HG02588 (cell line): ENCODE measurements around the gene CAPZA1.
"Not testable (repeated sequence)": the region's sequence is repeated elsewhere in the genome, so short reads cannot be mapped to it uniquely, and the experiment has no call there.

Experiments used
- ATAC-seq: cut with Tn5 transposase; IDR thresholded peaks from one replicate; pipeline ENCODE4 v1.9.1; 2021; ENCODE audit warnings: mild to moderate bottlenecking, moderate library complexity; ENCODE audit not compliant: unreplicated experiment

CAPZA1 gene

DNA sequence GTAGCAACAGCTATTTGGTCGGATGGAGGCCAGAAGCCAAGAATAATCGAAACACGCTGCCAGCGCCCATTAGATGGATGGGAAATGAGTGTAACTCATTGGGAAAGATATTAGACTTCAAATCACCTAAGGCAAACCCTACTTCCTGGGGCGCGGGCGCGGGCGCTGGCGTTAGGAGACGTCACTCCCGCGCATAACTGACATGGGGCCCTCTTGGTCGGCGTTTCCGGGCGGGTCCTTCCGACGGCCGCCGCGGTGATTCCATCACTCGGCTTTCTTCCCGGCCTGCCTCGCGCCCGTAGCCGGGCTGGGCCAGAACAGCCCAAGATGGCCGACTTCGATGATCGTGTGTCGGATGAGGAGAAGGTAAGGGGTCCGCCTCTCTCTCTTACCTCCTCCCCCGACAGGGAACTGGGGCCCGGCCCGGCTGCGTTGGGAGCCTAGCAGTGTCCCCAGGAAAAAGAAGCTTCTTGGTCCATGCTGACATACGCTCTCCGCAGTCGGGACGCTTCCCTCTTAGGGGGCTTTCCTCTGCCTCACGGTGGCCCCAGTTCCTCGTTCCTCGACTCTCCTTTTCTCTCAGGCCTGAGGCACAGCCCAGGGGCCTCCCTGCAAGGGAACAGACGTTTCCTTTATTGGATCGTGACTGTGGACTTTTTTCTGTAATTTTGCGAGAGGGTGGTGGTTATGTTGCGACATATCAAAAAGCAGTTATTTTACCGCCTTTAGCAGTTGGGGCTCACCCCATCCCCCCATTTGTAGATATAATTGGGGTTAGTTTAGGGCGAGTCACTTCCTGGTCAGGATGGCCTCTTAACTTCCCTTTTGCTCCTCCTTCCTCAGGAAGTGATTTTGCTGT lies at the start of gene CAPZA1:
Gene CAPZA1 (plus strand): TSS at position 315 of the 859 bp plus-strand sequence. CDS start 13 bp downstream, at position 328.
- ATAC-seq = peak; percentile 84

GRCh38 chr1:112575154-112575804 lies 44.4 kb upstream of the CAPZA1 start:
- ATAC-seq = no peak

DNA sequence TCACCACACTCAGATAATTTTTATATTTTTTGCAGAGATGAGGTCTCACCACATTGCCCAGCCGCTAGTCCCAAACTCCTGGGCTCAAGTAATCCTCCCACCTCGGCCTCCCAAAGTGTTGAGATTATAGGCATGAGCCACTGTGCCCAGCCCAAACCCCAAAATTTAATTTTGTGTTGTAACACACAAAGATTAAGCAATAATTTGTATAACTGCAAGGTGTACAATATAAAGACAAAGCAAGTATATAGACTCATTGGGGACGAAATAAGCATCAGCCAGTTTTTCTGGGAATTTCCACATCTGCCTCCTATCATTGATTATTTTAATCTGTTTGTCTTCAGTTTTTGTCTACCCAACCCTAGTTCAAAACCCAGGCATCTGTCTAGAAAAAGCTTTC lies 43.4 kb upstream of the CAPZA1 start:
- ATAC-seq = no peak

- ATAC-seq = no peak
Measured at GRCh38 chr1:112579801-112580510, 39.7 kb upstream of the CAPZA1 start.

GRCh38 chr1:112581586-112582192 lies 37.9 kb upstream of the CAPZA1 start:
- no peak for ATAC-seq

DNA sequence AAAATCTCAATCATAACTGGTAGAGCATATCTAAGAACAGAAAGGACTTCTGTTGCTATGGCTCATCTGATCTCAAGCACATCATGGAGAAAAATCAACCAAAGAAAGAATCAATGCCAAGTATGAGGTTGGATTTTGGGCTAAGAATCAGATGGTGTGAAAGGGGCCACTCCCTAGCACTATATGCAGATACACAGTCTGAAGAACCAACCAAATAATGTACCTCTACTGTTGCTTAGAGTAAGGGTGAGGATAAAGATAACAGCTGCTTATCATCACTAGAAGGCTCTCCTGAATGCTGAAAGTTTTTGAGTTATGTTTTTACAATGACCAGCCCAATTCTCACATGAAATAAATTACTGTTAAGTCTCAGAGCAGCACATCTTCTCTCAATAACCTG lies 36.3 kb upstream of the CAPZA1 start:
- no peak for ATAC-seq

- ATAC-seq = no peak
Measured at GRCh38 chr1:112589766-112590165, 29.9 kb upstream of the CAPZA1 start.

DNA sequence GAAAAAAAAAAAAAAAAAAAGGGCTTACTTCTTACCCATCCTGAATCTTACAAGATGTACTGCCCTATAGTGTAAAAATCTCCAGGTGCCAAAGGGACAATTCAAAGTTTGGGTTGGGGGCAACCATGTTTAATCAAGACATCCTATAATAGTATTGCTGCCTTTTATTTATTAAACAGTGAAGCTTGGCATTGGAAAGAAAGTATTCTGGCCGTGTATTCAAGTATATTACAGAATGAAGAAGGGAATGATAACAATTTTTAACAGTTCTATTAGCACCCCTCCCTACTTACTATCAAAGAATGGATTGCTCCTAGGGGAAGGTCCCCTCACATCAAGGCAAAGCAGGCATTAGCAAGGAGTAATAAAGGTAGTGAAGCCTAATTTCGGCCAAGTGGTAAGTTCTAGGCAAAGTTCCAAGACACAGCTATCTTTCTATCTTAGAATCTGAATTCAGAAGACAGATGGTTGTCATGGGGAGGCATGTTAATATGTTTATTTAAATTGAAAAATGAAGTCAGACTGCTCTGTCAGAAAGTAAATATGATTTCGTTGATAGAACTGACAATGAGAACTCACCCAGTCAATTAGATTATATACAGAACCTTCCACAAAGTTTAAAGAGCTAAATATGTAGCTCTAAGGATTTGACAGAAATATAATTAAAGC lies 25.3 kb upstream of the CAPZA1 start:
- ATAC-seq = no peak

DNA sequence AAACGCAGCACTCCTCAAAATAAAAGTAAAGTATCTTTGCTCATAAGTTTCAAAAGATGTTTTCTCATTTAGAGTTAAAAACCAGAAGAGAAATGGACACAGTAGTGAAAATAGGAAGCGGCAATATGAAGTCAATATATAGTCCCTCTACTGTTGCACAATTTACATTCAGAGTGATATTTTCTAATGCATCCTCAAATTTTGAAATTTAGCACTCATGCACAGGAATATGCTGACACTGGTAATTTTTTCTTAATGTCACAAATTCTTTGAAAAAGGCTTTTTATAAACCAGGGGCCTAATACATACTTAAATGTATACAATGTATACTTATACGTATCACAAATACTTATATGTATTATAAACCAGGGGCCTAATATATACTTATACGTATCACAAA lies 20.2 kb upstream of the CAPZA1 start:
- no peak for ATAC-seq

GRCh38 chr1:112603012-112603411 lies 16.6 kb upstream of the CAPZA1 start:
- ATAC-seq = no peak

DNA sequence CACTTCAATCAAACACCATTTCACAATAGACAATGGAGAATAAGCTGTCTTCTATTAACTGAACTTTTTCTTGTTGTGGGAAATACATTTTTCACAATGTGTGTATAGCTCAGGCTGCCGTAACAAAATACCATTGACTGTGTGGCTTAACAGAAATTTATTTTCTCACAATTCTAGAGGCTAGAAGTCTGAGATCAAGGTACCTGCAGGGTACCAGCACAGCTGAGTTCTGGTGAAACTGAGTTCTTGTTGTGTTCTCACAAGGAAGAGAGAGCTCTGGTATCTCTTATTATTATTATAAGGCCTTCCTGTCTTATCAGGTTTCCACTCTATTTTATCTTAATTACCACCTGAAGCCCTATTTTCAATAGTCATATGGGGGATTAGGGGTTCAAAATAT lies 16.1 kb upstream of the CAPZA1 start:
- ATAC-seq = no peak

GRCh38 chr1:112605633-112606327 lies 13.9 kb upstream of the CAPZA1 start:
- ATAC-seq = no peak

DNA sequence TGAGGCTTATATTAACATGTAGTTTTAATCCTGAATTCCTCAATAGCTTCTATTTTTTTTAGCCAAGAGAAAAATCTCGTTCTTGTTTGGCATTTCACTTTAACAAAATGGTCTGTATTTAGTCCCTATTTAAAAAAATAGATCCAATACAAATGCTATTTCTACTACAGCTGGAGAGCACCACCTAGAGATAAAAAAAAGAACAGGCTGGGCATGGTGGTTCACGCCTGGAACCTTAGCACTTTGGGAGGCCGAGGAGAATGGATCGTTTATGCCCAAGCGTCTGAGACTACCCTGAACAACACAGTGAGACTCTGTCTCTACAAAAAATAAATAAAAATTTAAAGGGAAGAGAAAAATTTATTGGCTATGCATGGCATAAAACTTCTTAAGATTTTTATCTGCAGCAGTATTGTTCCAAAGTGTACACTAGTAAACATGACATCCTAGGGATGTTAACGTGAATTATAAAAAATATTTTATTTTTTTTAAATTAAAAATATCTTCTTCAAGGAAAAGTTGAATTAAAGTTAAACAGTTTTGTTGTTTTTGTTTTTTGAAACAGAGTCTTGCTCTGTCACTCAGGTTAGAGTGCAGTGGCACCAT lies 5.1 kb upstream of the CAPZA1 start:
- no peak for ATAC-seq

DNA sequence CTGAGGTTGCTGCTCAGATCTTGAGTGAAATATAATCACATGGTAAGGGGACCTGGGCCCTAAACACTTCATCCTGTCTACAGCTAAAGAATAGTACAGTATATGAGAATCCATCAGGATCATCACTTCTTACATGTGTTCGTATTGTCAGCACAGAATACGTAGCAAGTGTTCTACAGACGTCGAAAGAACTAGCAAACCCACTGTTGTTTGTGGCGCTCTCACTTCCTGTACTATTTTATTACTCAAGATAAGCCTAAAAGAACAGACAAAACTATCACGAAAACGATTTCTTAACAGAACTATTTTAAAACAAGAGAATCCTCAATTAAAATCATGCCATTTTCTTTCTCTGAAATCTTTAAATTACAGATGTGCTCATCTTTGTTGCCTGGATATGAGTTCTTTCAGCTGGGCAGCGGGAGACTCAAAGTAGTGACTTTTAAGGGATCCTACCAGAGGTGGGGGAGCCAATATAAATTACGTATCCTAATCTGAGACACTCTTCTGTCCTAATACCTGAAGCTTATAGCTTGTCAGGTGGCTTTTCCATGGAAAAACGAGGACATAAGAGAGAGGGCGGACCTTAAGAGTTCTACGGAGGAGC lies 1.4 kb upstream of the CAPZA1 start:
- ATAC-seq = no peak

DNA sequence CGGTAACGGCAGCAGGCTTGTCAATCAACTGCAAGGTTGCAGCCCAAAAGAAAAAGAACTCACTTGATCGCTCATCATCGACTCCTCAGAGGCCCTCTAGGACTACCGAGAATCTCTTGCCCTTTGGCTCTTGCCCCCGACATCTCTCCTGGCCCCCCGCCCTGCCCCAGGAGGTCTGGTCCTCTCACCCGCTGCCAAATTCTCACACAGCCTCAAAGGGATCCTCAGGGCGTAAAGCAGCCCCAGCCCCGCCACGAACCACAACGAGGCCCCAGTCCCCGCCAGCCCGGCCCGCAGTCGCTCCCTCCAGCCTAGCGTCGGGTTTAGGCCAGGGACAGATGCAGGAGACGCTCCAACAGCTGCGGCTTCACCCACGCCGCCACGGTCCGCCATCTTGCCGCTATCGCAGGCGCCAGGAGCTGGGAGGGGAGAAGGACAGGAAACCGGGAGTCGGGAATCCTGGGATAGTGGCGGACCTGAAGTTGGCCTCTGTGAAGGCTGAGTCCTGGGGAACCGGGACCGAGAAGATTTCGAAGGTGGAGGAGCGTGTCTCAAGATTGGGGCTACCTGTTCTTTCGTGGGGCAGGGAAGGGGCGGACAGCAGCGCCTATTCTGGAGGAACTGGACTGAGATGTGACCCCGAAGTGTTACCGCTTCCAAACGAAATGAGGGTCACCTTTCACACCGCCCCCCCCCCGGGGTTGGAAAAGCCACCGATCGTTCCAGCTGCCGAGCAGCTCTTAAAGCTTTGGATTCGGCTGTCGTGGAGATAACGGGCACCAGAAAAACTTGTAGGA lies 713 bp upstream of the CAPZA1 start, which contains the start of gene ST7L:
Gene ST7L (minus strand): TSS at position 421 of the 797 bp plus-strand sequence. CDS start 28 bp downstream, at position 393.
- ATAC-seq = no peak

DNA sequence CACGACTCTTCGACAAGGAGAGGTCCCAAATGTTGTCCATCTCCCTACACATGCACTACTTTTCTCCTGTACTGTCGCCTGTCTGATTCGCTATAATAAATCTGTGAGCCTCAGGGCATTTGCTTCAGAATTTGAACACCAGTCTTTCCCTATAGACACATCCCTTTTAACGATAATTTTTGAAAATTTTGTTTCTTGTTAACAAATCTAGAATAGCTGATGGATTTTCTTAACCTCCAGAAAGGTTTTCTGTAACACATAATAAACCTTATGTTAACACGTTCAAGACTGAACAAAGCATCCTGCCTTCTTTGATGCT lies 704 bp downstream of the CAPZA1 start:
- no peak for ATAC-seq

DNA sequence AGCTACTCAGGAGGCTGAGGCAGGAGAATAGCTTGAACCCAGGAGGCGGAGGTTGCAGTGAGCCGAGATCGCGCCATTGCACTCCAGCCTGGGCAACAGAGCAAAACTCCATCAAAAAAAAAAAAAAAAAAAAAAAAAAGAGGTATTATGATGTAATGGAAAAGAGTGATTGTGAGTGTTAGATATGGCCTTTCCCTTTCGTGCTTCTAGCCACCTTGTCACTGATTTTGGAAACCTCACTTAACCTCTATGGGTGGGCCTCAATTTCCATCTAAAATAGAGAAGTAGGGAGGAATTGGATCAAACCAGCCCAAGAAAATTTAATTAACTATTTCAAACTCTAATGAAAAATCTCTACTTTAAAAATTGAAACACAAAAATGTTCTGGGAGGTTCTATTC lies 4.9 kb downstream of the CAPZA1 start:
- ATAC-seq = not testable (repeated sequence)

GRCh38 chr1:112625696-112626095 lies 6.1 kb downstream of the CAPZA1 start:
- ATAC-seq = no peak

DNA sequence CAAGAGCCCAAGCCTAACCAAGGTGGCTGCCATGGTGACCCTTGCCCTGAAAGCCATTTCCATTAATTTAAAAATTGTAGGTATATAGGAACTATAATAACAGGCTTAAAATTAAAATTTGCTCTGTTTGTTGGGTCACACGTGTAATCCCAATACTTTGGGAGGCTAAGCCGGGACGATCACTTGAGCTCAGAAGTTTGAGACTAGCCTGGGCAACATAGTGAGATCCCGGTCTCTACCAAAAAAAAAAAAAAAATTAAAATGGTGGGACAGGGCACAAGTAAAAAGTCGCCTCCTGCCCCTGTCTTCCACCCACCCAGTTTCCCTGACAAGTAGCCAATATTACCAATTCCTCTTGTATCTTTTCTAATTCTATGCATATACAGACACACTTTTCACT lies 6.6 kb downstream of the CAPZA1 start:
- ATAC-seq = no peak
